Pons (tissue), 1 donor: ENCODE results near the gene TFDP3.

ENCODE experiments used
- DNase-seq: peaks from one replicate; pipeline ENCODE4 v3.0.0-alpha.2; 2016; ENCODE audit warnings: low spot score

The TFDP3 gene, protein sequence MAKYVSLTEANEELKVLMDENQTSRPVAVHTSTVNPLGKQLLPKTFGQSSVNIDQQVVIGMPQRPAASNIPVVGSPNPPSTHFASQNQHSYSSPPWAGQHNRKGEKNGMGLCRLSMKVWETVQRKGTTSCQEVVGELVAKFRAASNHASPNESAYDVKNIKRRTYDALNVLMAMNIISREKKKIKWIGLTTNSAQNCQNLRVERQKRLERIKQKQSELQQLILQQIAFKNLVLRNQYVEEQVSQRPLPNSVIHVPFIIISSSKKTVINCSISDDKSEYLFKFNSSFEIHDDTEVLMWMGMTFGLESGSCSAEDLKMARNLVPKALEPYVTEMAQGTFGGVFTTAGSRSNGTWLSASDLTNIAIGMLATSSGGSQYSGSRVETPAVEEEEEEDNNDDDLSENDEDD

DNA sequence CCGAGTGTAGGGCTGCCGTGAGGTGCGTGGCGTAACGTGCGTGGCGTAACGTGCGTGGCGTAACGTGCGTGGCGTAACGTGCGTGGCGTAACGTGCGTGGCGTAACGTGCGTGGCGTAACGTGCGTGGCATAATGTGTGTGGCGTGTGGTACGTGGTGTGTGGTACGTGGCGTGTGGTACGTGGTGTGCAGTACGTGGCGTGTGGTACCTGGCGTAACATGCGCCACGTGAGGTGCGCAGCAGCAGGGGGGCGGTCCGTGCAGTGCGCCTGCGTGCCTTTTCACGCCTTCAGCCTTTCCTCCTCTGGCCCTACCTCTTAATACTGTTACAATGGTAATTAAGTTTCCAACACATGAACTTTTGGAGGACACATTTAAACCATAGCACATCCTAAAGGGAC, at the start of gene TFDP3:
Gene TFDP3, minus strand, starts transcription at position 26 of the 400 bp plus-strand sequence. CDS start 95 bp downstream, outside the sequence.
- DNase-seq: no peak

DNA sequence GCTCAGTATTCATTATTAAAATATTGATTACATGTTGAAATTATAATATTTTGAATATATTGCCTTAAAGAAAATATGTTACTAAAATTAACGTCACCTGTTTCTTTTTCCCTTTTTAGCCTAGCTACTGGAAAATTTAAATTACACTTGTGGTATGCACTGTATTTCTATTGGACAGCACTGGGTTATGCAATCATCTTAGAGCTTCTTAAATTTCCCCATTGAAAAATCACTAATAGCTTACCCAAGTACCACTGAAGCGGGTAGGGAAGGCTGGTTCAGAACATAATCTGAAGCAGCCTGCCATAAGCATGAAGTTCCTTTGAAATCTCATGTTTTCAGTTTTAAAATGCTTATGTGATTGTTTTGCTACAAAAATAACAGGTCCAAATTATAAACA, 49.5 kb upstream of the TFDP3 start:
- no peak for DNase-seq

DNA sequence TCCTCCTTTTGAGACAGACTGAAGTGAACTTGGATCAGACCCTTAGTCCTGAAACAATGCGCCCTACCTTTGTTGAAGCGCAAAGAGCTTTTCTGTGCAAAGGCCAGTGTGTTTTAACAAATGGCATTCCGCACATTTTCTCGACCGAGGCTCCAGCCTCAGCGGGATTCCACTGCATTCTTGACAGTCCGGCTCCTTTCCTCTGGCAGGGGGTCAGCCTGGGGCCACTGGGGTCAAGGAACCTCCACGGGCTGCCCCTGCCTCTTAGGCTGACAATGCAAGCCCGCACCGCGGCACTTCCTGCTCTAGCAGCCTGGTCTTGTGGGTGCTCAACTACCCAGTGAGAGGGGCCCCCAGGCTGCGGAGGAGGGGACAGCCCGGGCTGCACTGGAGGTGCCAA, 47.2 kb upstream of the TFDP3 start:
- no peak for DNase-seq

DNA sequence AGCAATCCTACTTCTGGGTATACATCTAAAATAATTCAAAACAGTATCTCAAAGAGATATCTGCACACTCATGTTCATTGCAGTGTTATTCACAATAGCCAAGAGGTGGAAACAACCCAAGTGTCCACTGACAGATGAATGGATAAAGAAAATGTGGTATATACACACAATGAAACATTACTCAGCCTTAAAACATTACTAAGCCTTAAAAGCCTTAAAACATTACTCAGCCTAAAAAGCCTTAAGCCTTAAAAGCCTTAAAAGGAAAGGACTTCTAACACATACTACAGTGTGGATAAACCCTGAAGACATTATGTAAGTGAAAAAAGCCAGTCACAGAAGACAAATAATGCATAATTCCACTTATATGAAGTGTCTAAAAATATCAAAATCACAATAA, 40.3 kb upstream of the TFDP3 start:
- no peak for DNase-seq

DNA sequence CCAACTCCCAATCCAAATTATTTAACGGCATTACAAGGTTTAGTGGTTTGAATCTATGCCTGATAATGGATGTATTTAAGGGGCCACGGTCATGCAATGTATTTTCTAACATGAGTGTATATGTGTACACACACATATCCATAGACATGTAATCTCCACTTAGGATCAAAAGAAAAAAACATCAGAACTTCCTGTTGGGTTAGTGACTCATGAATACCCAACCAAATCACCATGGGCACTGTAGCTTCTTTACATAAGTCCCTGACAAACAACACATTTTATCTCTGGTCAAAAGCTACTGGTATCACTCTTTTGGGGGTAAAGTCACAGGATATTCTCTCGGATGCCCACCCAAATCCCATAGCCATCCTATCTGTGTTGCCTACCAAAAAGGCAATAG, 36.5 kb upstream of the TFDP3 start:
- DNase-seq: no peak

DNA sequence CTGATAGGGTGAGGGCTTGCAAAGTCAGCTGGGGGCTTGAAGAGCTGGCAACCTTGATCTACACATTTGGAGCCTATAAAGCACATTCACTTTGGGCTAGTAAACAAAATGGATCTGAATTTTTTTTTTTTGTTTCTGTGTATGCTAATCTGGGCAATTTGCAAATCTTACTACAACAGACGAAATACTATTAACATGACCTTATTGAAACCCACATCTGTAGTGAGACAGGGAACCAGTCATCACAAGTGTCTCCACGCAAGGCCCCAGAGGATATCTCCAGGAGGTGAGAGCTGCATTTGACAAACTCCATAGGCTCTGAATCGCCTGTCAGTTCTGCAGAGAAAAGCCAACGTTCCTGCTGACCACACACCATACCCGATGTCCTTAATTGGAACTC, 33.0 kb upstream of the TFDP3 start:
- no peak for DNase-seq

DNA sequence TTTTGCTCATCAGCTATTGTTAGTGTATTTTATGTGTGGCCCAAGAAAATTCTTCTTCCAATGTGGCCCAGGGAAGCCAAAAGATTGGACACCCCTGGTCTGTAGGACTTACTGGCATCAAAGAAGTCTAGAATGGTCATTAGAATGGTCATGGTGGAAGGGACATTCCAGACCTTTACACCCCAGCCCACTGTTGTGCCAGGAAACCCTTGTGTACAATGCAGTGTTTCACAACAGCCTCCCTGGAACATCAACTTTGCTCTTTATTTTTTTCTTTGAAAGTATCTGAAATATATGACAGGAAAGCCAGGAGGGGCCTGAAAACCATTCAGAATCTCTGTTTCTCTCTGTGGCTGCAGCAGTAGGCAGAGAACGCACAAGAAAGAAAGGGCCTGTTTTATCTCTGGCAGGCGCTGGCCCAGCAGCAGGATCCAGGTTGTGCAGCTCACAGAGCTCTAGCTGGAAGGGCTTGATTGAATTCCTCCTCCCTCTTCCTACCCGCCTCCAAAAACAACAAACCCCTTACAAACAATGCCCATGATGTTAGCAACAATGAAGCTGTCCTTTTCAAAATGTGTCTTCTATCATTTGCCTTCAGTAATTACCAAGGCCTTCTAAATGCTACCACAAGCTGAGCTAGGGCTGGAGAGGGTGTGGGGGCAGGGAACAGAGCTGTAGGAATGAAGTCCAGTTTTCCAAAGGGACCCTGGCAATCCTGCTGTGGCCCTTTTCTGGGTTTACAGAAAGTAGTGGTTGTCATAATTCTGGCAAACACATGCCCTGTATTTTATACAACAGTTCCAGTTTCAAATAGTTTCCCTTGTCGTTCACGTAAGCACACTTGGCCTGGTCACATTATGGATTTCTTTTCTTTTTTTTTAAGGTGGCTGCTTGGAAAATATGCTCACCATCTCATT, 32.3 kb upstream of the TFDP3 start:
- DNase-seq: peak; percentile 0

DNA sequence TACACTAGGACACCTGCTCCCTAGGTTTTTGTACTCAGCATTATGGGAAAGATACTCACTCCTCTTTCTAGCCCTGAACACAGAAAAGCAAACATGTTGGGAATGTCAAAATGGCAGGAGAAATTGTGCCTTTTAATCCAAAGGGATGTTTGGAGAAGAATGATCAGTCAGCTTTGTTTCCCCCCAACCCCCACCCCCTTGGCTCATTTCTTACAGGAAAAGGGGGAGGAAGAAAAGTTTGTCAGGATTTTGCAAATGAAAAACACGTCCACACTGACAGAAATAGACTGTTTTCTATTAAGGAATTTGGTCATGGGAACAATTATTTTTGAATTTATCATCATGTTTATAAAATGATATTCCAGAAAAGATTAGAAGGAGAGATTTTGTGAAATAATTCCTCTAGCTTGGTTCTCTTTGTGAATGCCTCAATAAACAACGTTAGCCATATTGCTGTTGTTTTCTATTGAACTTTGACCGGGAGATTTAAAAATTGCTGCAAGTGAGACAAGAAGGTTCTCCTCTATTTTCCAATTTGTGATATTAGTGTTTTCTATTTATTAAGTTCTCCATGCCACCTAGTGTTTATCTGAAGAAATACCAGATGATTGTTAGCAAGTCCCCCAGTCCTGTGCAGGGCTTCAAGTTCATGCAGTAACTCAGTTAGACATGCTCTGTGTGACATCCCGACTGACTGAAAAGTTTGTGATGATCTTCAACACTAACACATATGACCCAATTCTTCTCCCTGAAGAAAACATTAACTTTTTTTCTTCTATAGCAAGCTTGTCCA, 31.3 kb upstream of the TFDP3 start:
- DNase-seq: peak; percentile 11

DNA sequence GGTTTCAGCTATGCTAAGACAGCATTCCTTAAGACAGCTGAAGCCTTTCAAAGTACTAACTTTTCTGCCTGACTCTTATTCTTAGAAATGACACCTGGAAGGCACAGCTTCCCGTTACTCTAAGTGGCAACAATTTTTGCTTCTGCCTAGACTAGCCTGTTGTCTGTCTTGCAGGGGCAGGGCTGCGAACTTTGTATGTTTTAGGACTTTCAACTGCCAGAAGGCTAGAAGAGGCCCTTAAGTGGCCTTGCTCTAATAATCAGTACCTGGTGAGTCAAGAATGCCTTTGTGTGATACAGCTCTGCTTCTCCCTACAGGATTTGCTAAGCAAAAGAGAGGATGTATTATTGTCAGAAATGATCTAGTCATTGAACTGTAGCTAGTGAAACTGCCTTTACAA, 30.0 kb upstream of the TFDP3 start:
- no peak for DNase-seq

DNA sequence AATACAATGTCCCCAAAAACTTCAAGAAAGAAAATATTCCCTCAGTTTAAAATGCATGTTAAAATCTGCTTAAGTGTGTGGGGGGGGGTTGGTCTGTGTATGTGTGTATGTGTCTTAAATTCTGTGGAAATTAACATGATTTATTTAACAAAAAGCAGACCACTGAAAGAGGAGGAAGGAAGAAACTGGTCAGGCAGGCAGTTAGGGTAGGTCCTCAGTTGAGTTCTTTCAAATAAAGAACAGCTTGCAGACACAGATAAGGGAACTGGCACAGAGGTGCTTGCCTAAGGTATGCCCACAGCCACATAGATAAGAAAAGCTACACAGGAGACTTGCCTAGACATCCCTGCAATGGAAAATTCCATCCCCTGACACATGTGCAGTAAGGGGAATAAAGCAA, 28.8 kb upstream of the TFDP3 start:
- DNase-seq: no peak

DNA sequence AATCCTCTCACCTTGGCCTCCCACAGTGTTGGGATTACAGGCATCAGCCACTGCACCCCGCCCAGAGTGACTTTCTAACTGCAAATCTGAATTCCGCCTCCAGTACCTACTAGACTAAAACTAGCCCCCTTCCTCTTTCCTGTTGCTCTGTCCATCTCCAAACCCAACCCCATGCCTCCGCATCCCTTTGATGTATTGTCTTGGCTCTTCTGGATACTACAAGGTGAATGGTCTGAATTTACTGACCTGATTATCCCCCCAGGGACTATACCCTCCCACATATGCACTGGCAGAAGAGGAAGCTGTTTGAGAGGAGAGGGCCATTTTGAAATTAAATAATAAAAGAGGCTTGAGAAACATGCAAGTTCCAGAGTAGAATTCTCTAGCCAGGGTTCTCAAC, 17.7 kb upstream of the TFDP3 start:
- DNase-seq: no peak

DNA sequence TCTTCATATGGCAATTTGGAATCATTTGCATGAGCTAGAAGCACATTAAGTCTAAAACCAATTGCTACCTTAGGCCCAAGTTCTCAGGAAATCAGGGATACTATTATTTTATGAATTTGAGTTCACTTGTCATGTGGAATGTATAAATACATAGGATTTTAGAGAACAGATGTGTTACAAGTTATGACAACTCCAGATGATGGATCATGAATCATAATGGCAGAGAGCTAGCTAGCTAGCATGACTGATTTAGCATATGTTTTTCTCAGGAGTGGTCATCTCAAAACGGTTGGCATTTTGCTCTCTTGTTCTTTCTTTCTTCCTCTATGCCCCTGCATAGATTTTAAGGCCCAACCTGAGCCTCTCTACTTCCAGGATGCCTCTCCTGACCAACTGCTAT, 14.2 kb upstream of the TFDP3 start:
- no peak for DNase-seq

DNA sequence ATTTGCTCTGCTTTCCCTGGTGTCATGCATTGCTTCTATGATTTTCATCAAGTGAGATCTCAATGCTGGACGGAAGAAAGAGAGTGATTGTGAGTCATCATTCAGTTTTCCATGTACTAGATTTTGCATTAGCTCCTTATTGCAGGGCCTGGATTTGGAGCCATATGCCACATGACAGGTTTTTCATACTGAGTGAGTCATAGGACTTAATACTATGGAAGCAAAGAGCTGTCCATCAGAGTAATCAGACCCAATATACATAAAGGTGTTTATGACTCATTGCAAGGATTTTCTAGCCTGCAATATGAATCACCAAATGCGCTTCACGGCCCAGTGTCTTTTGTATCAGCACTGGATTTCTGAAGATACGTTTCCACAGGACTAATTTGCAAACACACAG, 11.2 kb upstream of the TFDP3 start:
- no peak for DNase-seq

DNA sequence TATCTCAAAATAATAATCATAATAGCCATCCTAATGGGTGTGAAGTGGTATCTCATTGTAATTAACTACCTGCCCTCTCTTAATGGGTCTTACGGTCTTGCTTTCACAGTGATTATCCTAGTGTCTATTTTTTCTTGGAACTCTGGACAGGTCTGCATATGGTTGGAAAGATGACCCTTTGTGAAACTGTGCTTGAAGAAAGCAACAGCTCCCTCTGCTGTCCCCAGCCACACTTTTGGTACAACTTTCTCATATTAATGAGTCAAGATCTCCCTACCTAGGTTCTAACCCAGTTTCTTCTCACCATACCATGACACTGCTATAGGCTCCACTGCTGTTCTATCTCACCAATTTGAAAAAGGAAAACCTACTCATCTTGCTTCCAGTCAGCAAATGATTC, 2.4 kb downstream of the TFDP3 start:
- peak; percentile 15 for DNase-seq

DNA sequence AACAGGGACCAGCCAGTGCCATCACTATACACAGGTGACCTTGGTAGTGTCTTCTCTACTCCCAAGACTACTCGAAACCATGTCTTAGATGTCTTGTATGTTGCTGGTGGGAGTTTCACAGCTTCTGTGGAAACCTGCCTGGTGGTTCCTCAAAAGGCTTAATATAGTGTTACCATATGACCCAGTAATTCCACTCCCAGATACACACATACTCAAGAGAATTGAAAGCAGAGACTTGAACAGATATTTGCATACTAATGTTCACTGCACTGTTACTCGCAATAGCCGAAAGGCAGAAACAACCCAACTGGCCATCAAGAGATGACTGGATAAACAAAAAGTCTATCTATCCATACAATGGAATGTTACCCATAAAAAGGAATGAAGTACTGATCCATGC, 3.1 kb downstream of the TFDP3 start:
- DNase-seq: no peak

DNA sequence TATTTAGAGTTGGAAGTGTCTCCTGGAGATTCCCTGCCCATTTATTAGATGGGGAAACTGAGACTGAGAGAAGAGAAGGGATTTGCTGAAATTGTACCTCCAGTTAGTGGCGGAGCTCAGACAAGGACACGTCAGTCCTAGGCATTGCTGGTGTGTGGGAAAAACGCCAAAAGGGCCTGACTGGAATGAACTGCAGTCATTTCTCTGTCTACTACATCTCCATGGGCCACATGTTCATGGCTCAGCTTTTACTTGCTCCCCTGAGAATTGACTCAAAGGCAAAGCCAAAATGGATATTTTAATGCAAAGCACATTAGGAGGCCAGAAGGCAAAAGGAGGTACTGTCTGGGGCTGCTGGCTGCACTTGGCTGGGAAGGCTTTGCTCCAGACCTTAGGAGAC, 3.9 kb downstream of the TFDP3 start:
- DNase-seq: no peak

DNA sequence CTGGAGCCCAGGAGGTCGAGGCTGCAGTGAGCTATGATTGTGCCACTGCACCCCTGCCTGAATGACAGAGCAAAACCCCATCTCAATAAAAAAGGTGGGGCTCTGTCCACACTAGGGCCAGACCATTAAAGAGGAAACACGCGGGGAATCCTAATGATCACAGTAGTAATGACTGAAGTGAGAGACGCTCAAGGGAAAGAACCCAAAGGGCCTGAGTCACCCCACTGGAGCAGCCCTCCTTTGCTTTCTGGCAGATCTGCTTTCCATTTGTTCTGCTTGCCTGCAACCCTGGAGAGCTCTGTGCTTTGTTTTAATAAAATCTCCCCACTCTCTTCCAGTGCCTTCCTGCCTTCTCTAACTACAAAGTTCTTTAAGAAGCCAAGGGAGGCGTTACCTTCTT, 5.0 kb downstream of the TFDP3 start:
- no peak for DNase-seq

DNA sequence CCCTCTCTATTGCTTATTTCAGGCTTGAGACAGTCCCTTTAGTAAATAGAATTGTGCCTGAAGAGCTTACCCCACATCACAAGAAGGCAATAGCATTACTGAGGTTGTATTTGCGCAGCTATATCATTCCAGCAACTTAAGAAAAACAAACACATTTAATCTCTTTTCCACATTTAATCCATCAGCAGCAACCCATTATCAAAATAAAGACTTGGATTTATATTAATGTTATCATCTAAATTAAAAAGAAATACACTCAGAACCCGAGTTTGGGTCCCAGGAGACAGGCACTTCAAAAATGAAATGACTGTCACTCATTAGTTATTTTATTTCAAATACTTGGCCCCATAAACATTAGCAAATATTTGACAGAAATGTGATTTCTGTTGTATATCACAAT, 10.4 kb downstream of the TFDP3 start:
- DNase-seq: no peak

DNA sequence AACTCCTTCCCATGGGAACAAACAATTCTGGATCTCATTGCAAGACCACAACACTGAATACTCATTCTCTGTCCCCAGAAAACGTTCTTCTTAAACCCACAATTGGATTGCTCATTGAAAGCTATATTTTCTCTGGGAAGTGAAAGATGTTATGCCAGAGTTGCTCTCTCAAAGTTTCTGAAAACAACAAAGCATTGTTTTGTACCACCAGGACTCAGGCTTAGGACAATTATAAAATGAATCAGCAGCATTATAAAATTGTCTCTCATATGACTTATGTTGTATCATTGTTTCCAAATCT, 26.5 kb downstream of the TFDP3 start:
- DNase-seq: no peak

DNA sequence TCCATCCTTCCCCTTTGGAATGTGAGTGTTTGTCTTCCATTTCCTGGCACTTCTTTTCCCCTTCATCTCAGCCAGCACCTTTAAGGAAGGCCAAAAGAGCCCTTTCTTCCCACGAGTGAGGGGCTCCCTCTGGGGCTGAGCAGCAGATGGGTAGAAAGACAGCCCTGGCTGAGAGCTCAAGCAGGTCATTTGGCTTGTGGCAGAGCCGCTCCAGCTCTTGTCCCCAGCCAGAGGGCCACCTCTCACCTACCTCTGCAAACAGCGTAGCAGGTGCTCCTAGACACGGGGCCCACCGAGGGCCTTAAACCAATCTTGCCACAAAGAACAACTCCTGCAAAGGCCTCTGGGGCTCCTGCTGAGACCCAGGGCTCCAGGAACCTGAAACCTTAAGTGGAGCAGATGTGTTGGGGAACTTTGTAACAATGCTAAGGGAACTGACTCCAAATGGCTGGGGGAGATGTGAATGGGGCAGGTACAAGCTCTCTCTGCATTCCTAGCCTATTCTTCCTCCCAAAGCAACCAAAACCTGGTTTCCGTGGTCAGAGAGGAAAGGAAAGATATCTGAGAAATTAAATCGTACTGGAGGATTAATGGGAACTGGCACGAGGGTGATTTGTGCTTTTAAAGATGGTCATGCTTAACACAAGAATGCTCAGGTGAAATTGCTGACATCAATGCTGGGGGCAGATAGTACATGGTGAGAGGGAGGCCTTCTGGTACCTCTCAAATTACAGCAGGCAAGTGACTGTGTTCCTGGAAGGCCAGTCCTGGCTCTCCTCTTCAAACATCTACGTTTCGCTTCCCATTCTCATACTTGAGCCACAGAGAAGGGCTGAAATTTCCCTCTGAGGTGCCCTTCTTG, 27.0 kb downstream of the TFDP3 start:
- no peak for DNase-seq

DNA sequence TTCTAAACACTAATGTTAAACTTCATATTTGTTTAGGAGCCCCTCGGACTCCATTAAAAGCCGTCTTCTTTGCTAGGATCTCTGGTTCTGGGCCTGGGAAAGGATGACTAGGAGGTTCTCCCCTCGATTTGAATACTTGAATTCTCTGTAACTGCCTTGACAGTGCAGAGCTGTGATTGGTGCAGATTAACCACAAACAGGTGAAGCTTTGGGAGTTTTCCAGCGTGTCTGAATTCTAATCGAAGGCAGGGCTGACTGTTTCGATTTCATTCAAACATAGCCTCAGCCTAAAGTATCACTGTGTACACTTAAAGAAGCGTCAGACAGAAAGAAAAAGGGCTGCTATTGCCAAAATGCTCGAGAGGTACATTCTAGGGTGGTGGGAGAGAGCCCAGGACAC, 29.0 kb downstream of the TFDP3 start:
- DNase-seq: no peak

DNA sequence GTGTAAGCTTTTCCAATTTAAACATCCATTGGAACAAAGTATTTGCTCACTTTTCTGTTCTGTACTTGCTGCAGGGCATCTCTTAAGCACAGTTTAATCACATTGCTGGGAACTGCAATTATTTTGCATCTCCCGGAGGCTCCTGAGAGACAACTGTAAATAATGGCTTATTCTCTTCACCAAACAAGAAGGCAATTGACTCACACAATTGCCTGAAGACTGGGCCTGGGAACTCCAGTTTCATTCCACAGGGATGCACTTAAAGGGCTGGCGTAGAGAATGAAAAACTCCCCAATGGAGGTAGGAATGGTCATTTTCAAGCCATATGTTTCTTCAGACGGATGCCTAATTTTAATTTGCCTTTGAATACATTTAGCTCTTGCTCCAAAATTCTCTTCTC, 29.5 kb downstream of the TFDP3 start:
- DNase-seq: peak; percentile 19
